Upper lobe of left lung (tissue), 6 donors: ENCODE data around the gene ITGB3. TPM values are rescaled to one million over a fixed set of nuclear protein-coding genes. Genes with fewer than 3 reads are reported as not detected.

ENCODE experiments used
- ATAC-seq, 2 donors: fragments of 200-7000 bp; cut with Tn5 transposase; one replicate each; pipeline ENCODE4 v1.9.1; 2022; ENCODE audit warnings: mild to moderate bottlenecking in 2 of 2, moderate library complexity in 2 of 2; ENCODE audit not compliant: low FRiP score in 2 of 2
- DNase-seq, 2 donors: peaks; one replicate each; pipeline ENCODE4 v3.0.0-alpha.2; 2019 to 2020
- H3K27ac ChIP-seq, 4 donors: fragments of 200-600 bp; sonication (generic); one replicate each; pipeline ENCODE4 v1.5.1; 2016 to 2019
- H3K27me3 ChIP-seq, 4 donors: fragments of 200-600 bp; sonication (generic); one replicate each; pipeline ENCODE4 v1.5.1; 2017 to 2019
- H3K36me3 ChIP-seq, 4 donors: fragments of 200-600 bp; sonication (generic); one replicate each; pipeline ENCODE4 v1.5.1; 2016 to 2019
- H3K4me1 ChIP-seq, 4 donors: fragments of 200-600 bp; sonication (generic); one replicate each; pipeline ENCODE4 v1.5.1; 2018 to 2019
- H3K4me3 ChIP-seq, 4 donors: fragments of 200-600 bp; sonication (generic); one replicate each; pipeline ENCODE4 v1.5.1; 2017 to 2019; ENCODE audit warnings: mild to moderate bottlenecking in 2 of 4, moderate library complexity in 1 of 4
- H3K9me3 ChIP-seq, 4 donors: fragments of 200-600 bp; sonication (generic); one replicate each; pipeline ENCODE4 v1.5.1; 2018 to 2019
- CTCF ChIP-seq, 6 experiments: fragments of 450-650 bp in 4 of 6; fragments of 200-600 bp in 2 of 6; sonication (generic) in 2 of 6; IDR thresholded peaks; one replicate each; pipeline ENCODE4 v1.5.1; 2016 to 2019; ENCODE audit warnings: antibody characterized with exemption in 6 of 6
- EP300 ChIP-seq, 4 donors: sonication (generic); formaldehyde crosslinking; IDR thresholded peaks; one replicate each; pipeline ENCODE4 v1.5.1; 2017; ENCODE audit warnings: antibody characterized with exemption in 4 of 4, control low read depth in 2 of 4
- POLR2A ChIP-seq, 4 donors: fragments of 450-650 bp; IDR thresholded peaks; one replicate each; pipeline ENCODE4 v1.5.1; 2016 to 2017; ENCODE audit warnings: antibody characterized with exemption in 4 of 4, mild to moderate bottlenecking in 2 of 4
- POLR2AphosphoS5 ChIP-seq, 2 donors: sonication (generic); formaldehyde crosslinking; IDR thresholded peaks; one replicate each; pipeline ENCODE4 v1.5.1; 2017; ENCODE audit warnings: antibody characterized with exemption in 2 of 2
- WGBS, 2 donors: methylation state at CpG; one replicate each; pipeline ENCODE4 v1.1.5; 2017 to 2018; 5-methylcytosine and 5-hydroxymethylcytosine counted together
- total RNA-seq, 6 donors: library from RNA; depleted of rRNA in 4 of 6; stranded (reverse); fragments of >200 nt in 4 of 6; gene quantifications; one replicate each; pipeline versions ENCODE4 v1.1.0 to v1.2.1, GENCODE V29; 2016 to 2021
- donor health status: DM: no; HTN: no; CAD: no; lungs with moderate emphysema.
- donor health status: DM: no; HTN: yes; CAD: no; lungs with severe emphysema.

The ITGB3 gene
- total RNA-seq, 6 donors from 2014 or later = 3.4 to 17.8 (median 9.8) TPM

GRCh38 chr17:47286198-47286914 is 32.7 kb downstream of the ITGB3 start:
- WGBS, 2 donors = 89 to 92% methylated on average over 6 of the region's 6 CpGs
- no peak overlapping the region for H3K4me3 ChIP-seq
- no peak overlapping the region for H3K27ac ChIP-seq
- ATAC-seq = no peak
- TF ChIP-seq POLR2AphosphoS5 (IDR thresholded peaks at IDR 0.05) (no peak), CTCF (IDR thresholded peaks at IDR 0.05) (no peak), POLR2A (IDR thresholded peaks at IDR 0.05) (no peak), EP300 (IDR thresholded peaks at IDR 0.05) (no peak)
- H3K36me3 ChIP-seq = no peaks in the 10 kb centered on the region
- no peak for DNase-seq
- H3K9me3 ChIP-seq = no peaks in the 10 kb centered on the region
- H3K27me3 ChIP-seq = no peaks in the 10 kb centered on the region
- H3K4me1 ChIP-seq = peaks cover 0 to 2% (median 0%) of the 10 kb centered on the region in 4 donors

GRCh38 chr17:47287068-47287467 is 33.4 kb downstream of the ITGB3 start:
- no peaks in the 10 kb centered on the region for H3K36me3 ChIP-seq
- no peak for ATAC-seq

DNA sequence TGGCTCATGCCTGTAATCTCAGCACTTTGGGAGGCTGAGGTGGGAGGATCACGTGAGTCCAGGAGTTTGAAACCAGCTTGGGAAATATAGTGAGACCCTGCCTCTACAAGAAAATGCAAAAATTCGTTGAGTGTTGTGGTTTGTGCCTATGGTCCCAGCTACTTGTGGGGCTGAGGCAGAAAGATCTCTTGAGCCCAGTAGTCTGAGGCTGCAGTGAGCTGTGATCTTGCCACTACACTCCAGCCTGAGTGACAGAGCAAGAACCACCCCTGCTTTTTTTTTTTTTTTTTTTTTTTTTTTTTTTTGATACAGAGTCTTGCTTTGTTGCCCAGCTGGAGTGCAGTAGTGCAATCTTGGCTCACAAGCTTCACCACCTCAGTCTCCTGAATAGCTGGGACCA is 34.0 kb downstream of the ITGB3 start:
- TF ChIP-seq CTCF (IDR thresholded peaks at IDR 0.05) (no peak), POLR2AphosphoS5 (IDR thresholded peaks at IDR 0.05) (no peak), EP300 (IDR thresholded peaks at IDR 0.05) (no peak), POLR2A (IDR thresholded peaks at IDR 0.05) (no peak)
- H3K27ac ChIP-seq = no peak overlapping the region
- H3K36me3 ChIP-seq = no peaks in the 10 kb centered on the region
- no peak overlapping the region for H3K4me3 ChIP-seq
- ATAC-seq (no peak), DNase-seq (no peak)
- H3K9me3 ChIP-seq = no peaks in the 10 kb centered on the region
- no peaks in the 10 kb centered on the region for H3K4me1 ChIP-seq
- no peaks in the 10 kb centered on the region for H3K27me3 ChIP-seq
- 78 to 81% methylated on average over 2 of the region's 2 CpGs for WGBS, 2 donors

More at GRCh38 chr17:47287068-47287467, 33.4 kb downstream of the ITGB3 start:
- Histone ChIP-seq H3K27ac (no peak overlapping the region), H3K4me1 (no peaks in the 10 kb centered on the region), H3K4me3 (no peak overlapping the region), H3K27me3 (no peaks in the 10 kb centered on the region), H3K9me3 (no peaks in the 10 kb centered on the region)
- 89 to 93% methylated on average over 4 of the region's 4 CpGs for WGBS, 2 donors
- no peak for DNase-seq
- TF ChIP-seq EP300 (IDR thresholded peaks at IDR 0.05) (no peak), CTCF (IDR thresholded peaks at IDR 0.05) (no peak), POLR2AphosphoS5 (IDR thresholded peaks at IDR 0.05) (no peak)

GRCh38 chr17:47288531-47289116 is 35.0 kb downstream of the ITGB3 start:
- ATAC-seq (no peak), DNase-seq (no peak)
- no peaks in the 10 kb centered on the region for H3K9me3 ChIP-seq
- H3K36me3 ChIP-seq = no peaks in the 10 kb centered on the region
- 86 to 89% methylated on average over 6 of the region's 6 CpGs for WGBS, 2 donors
- no peaks in the 10 kb centered on the region for H3K27me3 ChIP-seq
- TF ChIP-seq EP300 (IDR thresholded peaks at IDR 0.05) = no peak
- no peak for TF ChIP-seq CTCF (IDR thresholded peaks at IDR 0.05)
- TF ChIP-seq POLR2AphosphoS5 (IDR thresholded peaks at IDR 0.05) = no peak
- TF ChIP-seq POLR2A (IDR thresholded peaks at IDR 0.05) = no peak
- H3K27ac ChIP-seq = no peak overlapping the region
- H3K4me3 ChIP-seq = no peak overlapping the region
- H3K4me1 ChIP-seq = no peaks in the 10 kb centered on the region

DNA sequence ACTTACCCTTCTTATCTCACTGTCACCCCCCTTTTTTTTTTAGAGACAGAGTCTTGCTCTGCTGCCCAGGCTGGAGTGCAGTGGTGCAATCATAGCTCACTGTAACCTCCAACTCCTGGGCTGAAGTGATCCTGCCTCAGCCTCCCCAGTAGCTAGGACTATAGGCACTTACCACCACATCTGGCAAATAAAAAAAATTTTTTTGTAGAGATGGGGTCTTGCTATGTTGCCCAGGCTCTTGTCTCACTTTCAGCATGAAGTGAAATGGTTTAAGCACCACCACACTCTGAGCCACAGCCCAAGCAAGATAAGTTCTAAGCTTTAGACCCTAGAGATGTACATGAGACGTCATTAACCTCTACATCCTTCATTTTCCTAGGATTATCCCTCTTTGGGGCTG is 35.7 kb downstream of the ITGB3 start:
- no peaks in the 10 kb centered on the region for H3K9me3 ChIP-seq
- DNase-seq (no peak), ATAC-seq (no peak)
- H3K36me3 ChIP-seq = no peaks in the 10 kb centered on the region
- no peak overlapping the region for H3K4me3 ChIP-seq
- H3K27ac ChIP-seq = no peak overlapping the region
- WGBS, 2 donors = 94 to 100% methylated on average over 1 of the region's 1 CpG
- no peak for TF ChIP-seq CTCF (IDR thresholded peaks at IDR 0.05)
- no peak for TF ChIP-seq POLR2A (IDR thresholded peaks at IDR 0.05)
- TF ChIP-seq POLR2AphosphoS5 (IDR thresholded peaks at IDR 0.05) = no peak
- TF ChIP-seq EP300 (IDR thresholded peaks at IDR 0.05) = no peak
- H3K4me1 ChIP-seq = no peaks in the 10 kb centered on the region
- H3K27me3 ChIP-seq = no peaks in the 10 kb centered on the region
